CD4-positive, alpha-beta T cell (primary cell): ENCODE data around the gene HOXB3. TPM values are rescaled to one million over a fixed set of nuclear protein-coding genes. Genes with fewer than 3 reads are reported as not detected.

Experiments used
- ATAC-seq: fragments of 200-7000 bp; cut with Tn5 transposase; one replicate; pipeline ENCODE4 v1.10.0; 2022; ENCODE audit warnings: mild to moderate bottlenecking; ENCODE audit not compliant: poor library complexity
- CTCF ChIA-PET: fragments of 350-600 bp; sonication (Branson Sonifier 250); formaldehyde crosslinking; loops from one replicate; lab custom pipeline; 2021; ENCODE audit warnings: antibody characterized with exemption, inconsistent platforms; lab: Charles Lee
- POLR2A ChIA-PET: fragments of 350-600 bp; sonication (Branson Sonifier 250); formaldehyde crosslinking; loops from one replicate; lab custom pipeline; 2021; ENCODE audit warnings: antibody characterized with exemption, inconsistent platforms; lab: Charles Lee
- DNase-seq, 14 experiments: peaks; one replicate each; pipeline ENCODE4 v3.0.0-alpha.2; 2013 to 2020; ENCODE audit warnings: mixed read lengths in 2 of 14
- H3K27ac ChIP-seq, 2 donors: one replicate each; pipeline versions ENCODE4 v1.5.1 to v1.7.0; 2013; ENCODE audit warnings: low read length in 2 of 2, low read depth in 1 of 2, mild to moderate bottlenecking in 1 of 2
- H3K27me3 ChIP-seq, 2 experiments: 1 replicate in 1 of 2; 2 replicates in 1 of 2; pipeline versions ENCODE4 v1.6.1 to v1.7.0; 2013; ENCODE audit warnings: low read length in 2 of 2, control low read depth in 1 of 2, mild to moderate bottlenecking in 1 of 2, moderate library complexity in 1 of 2; ENCODE audit not compliant: insufficient read depth in 2 of 2, control insufficient read depth in 1 of 2
- H3K36me3 ChIP-seq: one replicate; pipeline ENCODE4 v1.6.1; 2013; ENCODE audit warnings: low read length, control low read depth; ENCODE audit not compliant: insufficient read depth
- H3K4me1 ChIP-seq: one replicate; pipeline ENCODE4 v1.6.1; 2013; ENCODE audit warnings: low read length, control low read depth; ENCODE audit not compliant: insufficient read depth
- H3K4me3 ChIP-seq: one replicate; pipeline ENCODE4 v1.5.1; 2013; ENCODE audit warnings: mild to moderate bottlenecking, low read length, moderate library complexity
- H3K9me3 ChIP-seq, 2 experiments: 1 replicate in 1 of 2; 2 replicates in 1 of 2; pipeline versions ENCODE4 v1.6.1 to v1.7.0; 2013; ENCODE audit warnings: low read length in 2 of 2, mild to moderate bottlenecking in 2 of 2, control low read depth in 1 of 2, moderate library complexity in 1 of 2; ENCODE audit not compliant: control insufficient read depth in 1 of 2, insufficient read depth in 1 of 2
- H3K27ac Mint-ChIP-seq: one replicate; pipeline ENCODE4 v1.8.0; 2020; ENCODE audit warnings: mixed read lengths
- H3K27me3 Mint-ChIP-seq: one replicate; pipeline ENCODE4 v1.8.0; 2021; ENCODE audit warnings: mixed read lengths
- H3K36me3 Mint-ChIP-seq: one replicate; pipeline ENCODE4 v1.8.0; 2021; ENCODE audit warnings: low read depth, mixed read lengths
- H3K4me1 Mint-ChIP-seq: one replicate; pipeline ENCODE4 v1.8.0; 2021; ENCODE audit warnings: low read depth, mixed read lengths
- H3K4me3 Mint-ChIP-seq: one replicate; pipeline ENCODE4 v1.8.0; 2020; ENCODE audit warnings: mild to moderate bottlenecking, mixed read lengths
- H3K9me3 Mint-ChIP-seq: one replicate; pipeline ENCODE4 v1.8.0; 2020; ENCODE audit warnings: mixed read lengths
- CTCF ChIP-seq: fragments of 200-600 bp; IDR thresholded peaks from one replicate; pipeline ENCODE4 v1.8.0; 2022; ENCODE audit warnings: antibody characterized with exemption, mild to moderate bottlenecking
- intact Hi-C, 2 experiments: fragments of 100-400 bp; cut with DNase I in 1 of 2; cut with micrococcal nuclease in 1 of 2; formaldehyde crosslinking; loops; one replicate each; pipeline versions ENCODE4 v1.15.1 to v1.9.0; 2023 to 2025; cut with DNase I, micrococcal nuclease
- total RNA-seq, 174 experiments: library from RNA in 2 of 174; stranded (reverse) in 2 of 174; gene quantifications; one replicate each; pipeline ENCODE4 v1.2.3 and lab custom pipeline; 2021 to 2026

Gene HOXB3
- total RNA-seq, 2 experiments from 2014 or later, result 0.25 to 0.36 TPM

GRCh38 chr17:48612456-48612853, 22.4 kb upstream of the HOXB3 start:
- Histone ChIP-seq H3K27ac (no peak overlapping the region), H3K4me1 (peaks cover 57% of the 10 kb centered on the region), H3K36me3 (no peaks in the 10 kb centered on the region), H3K27me3 (peaks cover 82 to 86% of the 10 kb centered on the region in 2 experiments), H3K9me3 (peaks cover 0 to 13% of the 10 kb centered on the region in 2 experiments), H3K4me3 (peak overlapping the region; percentile 71)
- Mint-ChIP-seq H3K4me1 (peaks cover 61% of the 10 kb centered on the region), H3K27ac (peak overlapping the region; percentile 12), H3K4me3 (peak overlapping the region; percentile 87), H3K36me3 (no peaks in the 10 kb centered on the region), H3K9me3 (no peaks in the 10 kb centered on the region), H3K27me3 (peaks cover 92% of the 10 kb centered on the region)
- TF ChIP-seq CTCF, result no peak
- ATAC-seq, result peak; percentile 11
- intact Hi-C loops, result loop anchor here in 1 of 2 experiments (5.0 to 10.0 kb wide), 2 partner anchors 275 to 768 kb away; partner anchors contain the start of gene SCRN2
- ChIA-PET CTCF (interaction anchor here (0.6 to 2.7 kb wide), 11 partner anchors 8 to 600 kb away, joined by 3 to 19 read pairs (median 3); partner anchors contain the start of genes HOXB5 and HOXB9), POLR2A (interaction anchor here (0.9 to 1.2 kb wide), 2 partner anchors 171 to 505 kb away, joined by 3 to 4 read pairs; partner anchors contain the start of gene SNX11)
- DNase-seq, result no peak

- Histone ChIP-seq H3K27me3 (peaks cover 76 to 85% of the 10 kb centered on the region in 2 experiments), H3K9me3 (peaks cover 0 to 13% of the 10 kb centered on the region in 2 experiments), H3K4me3 (peak overlapping the region; percentile 71), H3K36me3 (no peaks in the 10 kb centered on the region), H3K4me1 (peaks cover 57% of the 10 kb centered on the region), H3K27ac (no peak overlapping the region)
- Mint-ChIP-seq H3K4me3 (peak overlapping the region; percentile 89), H3K36me3 (no peaks in the 10 kb centered on the region), H3K4me1 (peaks cover 55% of the 10 kb centered on the region), H3K9me3 (no peaks in the 10 kb centered on the region), H3K27ac (no peak overlapping the region), H3K27me3 (peaks cover 92% of the 10 kb centered on the region)
- intact Hi-C loops, result loop anchor here in 1 of 2 experiments (5.0 to 10.0 kb wide), 2 partner anchors 275 to 767 kb away; partner anchors contain the start of gene SCRN2
- DNase-seq (peak in 2 of 14 experiments; percentile 30 to 42), ATAC-seq (no peak)
- TF ChIP-seq CTCF, result no peak
- CTCF ChIA-PET, result interaction anchor here (1.1 kb wide), 2 partner anchors 23 to 600 kb away, joined by 3 read pairs; no protein-coding TSS in a partner anchor
- POLR2A ChIA-PET, result no interaction called here
Observed at GRCh38 chr17:48611681-48612455, 21.8 kb upstream of the HOXB3 start.

- H3K4me1 Mint-ChIP-seq, result peaks cover 52% of the 10 kb centered on the region
- Histone ChIP-seq H3K9me3 (peaks cover 0 to 10% of the 10 kb centered on the region in 2 experiments), H3K4me1 (peaks cover 57% of the 10 kb centered on the region), H3K36me3 (no peaks in the 10 kb centered on the region), H3K4me3 (peak overlapping the region; percentile 71), H3K27ac (no peak overlapping the region), H3K27me3 (peaks cover 76 to 80% of the 10 kb centered on the region in 2 experiments)
- TF ChIP-seq CTCF, result no peak
- H3K36me3 Mint-ChIP-seq, result no peaks in the 10 kb centered on the region
- no peaks in the 10 kb centered on the region for H3K9me3 Mint-ChIP-seq
- peak overlapping the region; percentile 89 for H3K4me3 Mint-ChIP-seq
- CTCF ChIA-PET, result no interaction called here
- H3K27me3 Mint-ChIP-seq, result peaks cover 92% of the 10 kb centered on the region
- intact Hi-C loops, result loop anchor here in 1 of 2 experiments (5.0 to 10.0 kb wide), 2 partner anchors 274 to 766 kb away; partner anchors contain the start of gene SCRN2
- ATAC-seq (no peak), DNase-seq (peak in 1 of 14 experiments; percentile 44)
- no peak overlapping the region for H3K27ac Mint-ChIP-seq
- POLR2A ChIA-PET, result no interaction called here
Observed at GRCh38 chr17:48611213-48611612, 21.2 kb upstream of the HOXB3 start.
